GM12878 (cell line): ENCODE results near the gene CCNB3. TPM values are rescaled to one million over a fixed set of nuclear protein-coding genes. Genes with fewer than 3 reads are reported as not detected.

Experiments used
- ATAC-seq: fragments of 200-7000 bp; cut with Tn5 transposase; 3 replicates; pipeline ENCODE4 v1.9.1; 2020; ENCODE audit warnings: mild to moderate bottlenecking, moderate library complexity
- BruUV-seq: library from RNA; stranded (reverse); fragments of 400-500 nt; replicated peaks from 2 replicates; lab custom pipeline; 2021; lab: Mats Ljungman, UMichigan
- CTCF ChIA-PET: fragments of 300-600 bp; sonication (Branson Sonifier 250); formaldehyde crosslinking; extraction: SDS; loops from one replicate; lab custom pipeline; 2021; ENCODE audit warnings: inconsistent platforms; lab: Yijun Ruan, JAX
- POLR2A ChIA-PET: fragments of 350-600 bp; formaldehyde crosslinking; extraction: SDS; loops from one replicate; lab custom pipeline; 2021; ENCODE audit warnings: inconsistent platforms; lab: Charles Lee
- RAD21 ChIA-PET: fragments of 300-600 bp; sonication (Branson Sonifier 250); formaldehyde crosslinking; loops from one replicate; lab custom pipeline; 2023; ENCODE audit warnings: antibody characterized with exemption; ENCODE audit not compliant: unreplicated experiment; lab: Charles Lee
- SMC1A ChIA-PET: fragments of 300-600 bp; sonication (Branson Sonifier 250); formaldehyde crosslinking; loops from one replicate; lab custom pipeline; 2023; ENCODE audit not compliant: unreplicated experiment, uncharacterized antibody; lab: Charles Lee
- DNase-seq: peaks from one replicate; pipeline ENCODE4 v3.0.0-alpha.2; 2011; ENCODE audit warnings: low read depth, low spot score
- FAIRE-seq: peaks from 3 replicates; lab custom pipeline; 2011; peaks lifted over from hg19 to GRCh38; lab: Jason Lieb, UNC
- H2AFZ ChIP-seq: 2 replicates; pipeline ENCODE4 v1.6.0; 2011; ENCODE audit warnings: low read depth, low read length, control low read depth; ENCODE audit not compliant: control insufficient read depth
- H3K27ac ChIP-seq: 2 replicates; pipeline ENCODE4 v1.5.1; 2011; ENCODE audit warnings: control low read depth; ENCODE audit not compliant: control insufficient read depth, insufficient read depth
- H3K27me3 ChIP-seq, 2 experiments: replicated peaks in 1 of 2; 2 replicates each; pipeline versions ENCODE4 v1.6.0 to v1.6.1; 2011; ENCODE audit warnings: low read length in 1 of 2; ENCODE audit not compliant: control insufficient read depth in 2 of 2, insufficient read depth in 2 of 2
- H3K36me3 ChIP-seq, 2 experiments: 2 replicates each; pipeline ENCODE4 v1.5.1; 2011; ENCODE audit warnings: low read length in 1 of 2; ENCODE audit not compliant: control insufficient read depth in 2 of 2, insufficient read depth in 2 of 2
- H3K4me1 ChIP-seq: 2 replicates; pipeline ENCODE4 v1.6.1; 2011; ENCODE audit warnings: mild to moderate bottlenecking, low read length, moderate library complexity, mixed read lengths; ENCODE audit not compliant: control insufficient read depth, insufficient read depth
- H3K4me2 ChIP-seq: 2 replicates; pipeline ENCODE4 v1.6.0; 2011; ENCODE audit warnings: control low read depth; ENCODE audit not compliant: control insufficient read depth, insufficient read depth
- H3K4me3 ChIP-seq: fragments of 200-600 bp; sonication (generic); 2 replicates; pipeline ENCODE4 v1.5.1; 2016
- H3K79me2 ChIP-seq: 2 replicates; pipeline ENCODE4 v1.6.0; 2011; ENCODE audit warnings: low read length; ENCODE audit not compliant: control insufficient read depth, insufficient read depth
- H3K9ac ChIP-seq: 2 replicates; pipeline ENCODE4 v1.8.0; 2011; ENCODE audit warnings: low read length, control low read depth, mixed read lengths; ENCODE audit not compliant: control insufficient read depth, insufficient read depth
- H3K9me3 ChIP-seq: replicated peaks from 3 replicates; pipeline ENCODE4 v1.5.1; 2011; ENCODE audit warnings: mild to moderate bottlenecking, low read length; ENCODE audit not compliant: control insufficient read depth, insufficient read depth
- H4K20me1 ChIP-seq: 2 replicates; pipeline ENCODE4 v1.6.0; 2011; ENCODE audit not compliant: control insufficient read depth, insufficient read depth
- ASH2L ChIP-seq: fragments of 300-600, 200-600 bp; sonication (generic); IDR thresholded peaks from 2 replicates; pipeline ENCODE4 v1.6.1; 2017; ENCODE audit warnings: low read depth, mild to moderate bottlenecking, borderline replicate concordance
- BACH1 ChIP-seq: fragments of 450-650 bp; IDR thresholded peaks from 2 replicates; pipeline ENCODE4 v1.6.1; 2017; ENCODE audit warnings: mild to moderate bottlenecking, borderline replicate concordance
- EGR1 ChIP-seq, 2 experiments: IDR thresholded peaks; 1 replicate in 1 of 2; 2 replicates in 1 of 2; pipeline ENCODE4 v1.6.1; 2011 to 2012; ENCODE audit warnings: low read depth in 2 of 2, low read length in 2 of 2, borderline replicate concordance in 1 of 2, mild to moderate bottlenecking in 1 of 2, moderate library complexity in 1 of 2
- HDAC2 ChIP-seq: fragments of 200-600 bp; sonication (generic); IDR thresholded peaks from 2 replicates; pipeline ENCODE4 v1.6.1; 2017
- NFXL1 ChIP-seq: fragments of 450-650 bp; IDR thresholded peaks from 2 replicates; pipeline ENCODE4 v1.6.1; 2017; ENCODE audit warnings: antibody characterized with exemption, mild to moderate bottlenecking, borderline replicate concordance
- RUNX3 ChIP-seq: IDR thresholded peaks from 2 replicates; pipeline ENCODE4 v1.6.1; 2012; ENCODE audit warnings: low read length, inconsistent platforms
- SREBF2 ChIP-seq: IDR thresholded peaks from 2 replicates; pipeline ENCODE4 v1.6.1; 2012; ENCODE audit warnings: mild to moderate bottlenecking, low read length
- SRF ChIP-seq, 2 experiments: IDR thresholded peaks; 2 replicates each; pipeline ENCODE4 v1.6.1; 2011; ENCODE audit warnings: low read depth in 2 of 2, low read length in 2 of 2, mild to moderate bottlenecking in 1 of 2, moderate library complexity in 1 of 2
- TAF1 ChIP-seq: IDR thresholded peaks from 2 replicates; pipeline ENCODE4 v1.6.1; 2011; ENCODE audit warnings: mild to moderate bottlenecking, low read depth, low read length, borderline replicate concordance
- TARDBP ChIP-seq: IDR thresholded peaks from 2 replicates; pipeline ENCODE4 v1.6.1; 2016; ENCODE audit warnings: borderline replicate concordance
- ZBTB11 ChIP-seq: fragments of 450-650 bp; formaldehyde crosslinking; IDR thresholded peaks from 2 replicates; pipeline ENCODE4 v1.5.0; 2022; ENCODE audit warnings: mild to moderate bottlenecking, missing genetic modification characterization
- ZNF217 ChIP-seq: fragments of 450-650 bp; IDR thresholded peaks from 2 replicates; pipeline ENCODE4 v1.6.1; 2017; ENCODE audit warnings: antibody characterized with exemption, mild to moderate bottlenecking
- ZNF24 ChIP-seq: fragments of 450-650 bp; IDR thresholded peaks from 2 replicates; pipeline ENCODE4 v1.6.1; 2017; ENCODE audit warnings: antibody characterized with exemption, mild to moderate bottlenecking
- ZNF622 ChIP-seq: fragments of 450-650 bp; IDR thresholded peaks from 2 replicates; pipeline ENCODE4 v1.6.1; 2017; ENCODE audit warnings: mild to moderate bottlenecking, inconsistent platforms
- ZZZ3 ChIP-seq: IDR thresholded peaks from 2 replicates; pipeline ENCODE4 v1.6.1; 2011; ENCODE audit warnings: low read depth; ENCODE audit not compliant: control insufficient read depth, insufficient read length
- WGBS: methylation state at CpG from one replicate; pipeline ENCODE4 v1.1.6; 2016; ENCODE audit warnings: low lambda C conversion rate; ENCODE audit not compliant: insufficient replicate concordance, insufficient coverage; ENCODE audit errors: missing lambda C conversion rate; 5-methylcytosine and 5-hydroxymethylcytosine counted together
- in situ Hi-C: fragments of 300-500 bp; cut with MboI; formaldehyde crosslinking; loops from 9 replicates; pipeline ENCODE4 v1.14.3; 2018; ENCODE audit warnings: mixed read lengths
- intact Hi-C: fragments of 100-400 bp; cut with micrococcal nuclease; formaldehyde crosslinking; loops from one replicate; pipeline ENCODE4 v1.14.2; 2022; ENCODE audit not compliant: unreplicated experiment
- polyA plus RNA-seq, 11 experiments: library from polyadenylated mRNA; depleted of rRNA in 4 of 11; unstranded in 6 of 11; stranded (reverse) in 5 of 11; fragments of >200 nt; fragmentation: Nextera tagmentation in 4 of 11; fragmentation: Illumina TruSeq in 1 of 11; extraction: Ambion mirVana in 4 of 11; extraction: Trizol in 1 of 11; gene quantifications; 1 replicate in 1 of 11; 2 replicates in 10 of 11; pipeline versions ENCODE4 v1.2.1 to v1.2.3, GENCODE V29; 2011 to 2016; ENCODE audit warnings: inconsistent platforms in 2 of 11, missing spikeins in 2 of 11, low read depth in 1 of 11
- total RNA-seq, 4 experiments: library from RNA; depleted of rRNA in 3 of 4; stranded (reverse); fragments of >200 nt in 3 of 4; fragmentation: Illumina TruSeq in 1 of 4; extraction: Trizol in 1 of 4; gene quantifications; 2 replicates each; pipeline versions ENCODE4 v1.2.1 to v1.2.3, GENCODE V29; 2013 to 2021
- TF ChIP-seq, protein P1 (sequence below): fragments of 450-650 bp; formaldehyde crosslinking; IDR thresholded peaks from 2 replicates; pipeline ENCODE4 v1.4.0; 2022; ENCODE audit warnings: mild to moderate bottlenecking, moderate library complexity
- TF ChIP-seq, protein P2 (sequence below): fragments of 450-650 bp; IDR thresholded peaks from 2 replicates; pipeline ENCODE4 v1.6.1; 2017; ENCODE audit warnings: borderline replicate concordance

The CCNB3 gene
- total and polyA plus RNA-seq, 10 of the 15 experiments (the other 5 are each of a cell fraction or from before 2014, with no cell fraction given), result 0.09 to 0.49 (median 0.16) TPM; not detected in 3

GRCh38 chrX:50281253-50281652, 76.7 kb downstream of the CCNB3 start:
- no peaks in the 10 kb centered on the region for H3K79me2 ChIP-seq
- no peaks in the 10 kb centered on the region for H3K4me1 ChIP-seq
- H3K4me3 ChIP-seq, result no peak overlapping the region
- CTCF ChIA-PET, result no interaction called here
- SMC1A ChIA-PET, result no interaction called here
- H4K20me1 ChIP-seq, result no peaks in the 10 kb centered on the region
- 63% methylated on average over 19 of the region's 19 CpGs for WGBS
- no peak overlapping the region for H2AFZ ChIP-seq
- FAIRE-seq (no peak), ATAC-seq (no peak), DNase-seq (no peak)
- H3K4me2 ChIP-seq, result no peak overlapping the region
- in situ Hi-C loops (no loop called here), intact Hi-C loops (no loop called here)
- H3K9ac ChIP-seq, result no peak overlapping the region
- H3K27me3 ChIP-seq, result no peaks in the 10 kb centered on the region
- H3K9me3 ChIP-seq, result no peaks in the 10 kb centered on the region
- POLR2A ChIA-PET, result no interaction called here
- no peaks in the 10 kb centered on the region for H3K36me3 ChIP-seq
- H3K27ac ChIP-seq, result no peak overlapping the region
- RAD21 ChIA-PET, result no interaction called here
- BruUV-seq, result no TSS peak
- TF ChIP-seq SREBF2 (no peak), TAF1 (no peak), EGR1 (IDR thresholded peaks at IDR 0.05; ENCODE audit: borderline replicate concordance in 1 of 2, low read depth in 2 of 2, low read length in 2 of 2) (no peak), RUNX3 (no peak), TARDBP (no peak), ZNF622 (no peak), ZNF217 (no peak), ZBTB11 (CRISPR knock-in tag) (no peak), ASH2L (no peak), SRF (IDR thresholded peaks at IDR 0.05; ENCODE audit: low read depth in 2 of 2, low read length in 2 of 2) (no peak), ZNF24 (no peak), HDAC2 (no peak), NFXL1 (no peak), ZZZ3 (no peak), BACH1 (no peak)
- TF ChIP-seq, protein P1, sequence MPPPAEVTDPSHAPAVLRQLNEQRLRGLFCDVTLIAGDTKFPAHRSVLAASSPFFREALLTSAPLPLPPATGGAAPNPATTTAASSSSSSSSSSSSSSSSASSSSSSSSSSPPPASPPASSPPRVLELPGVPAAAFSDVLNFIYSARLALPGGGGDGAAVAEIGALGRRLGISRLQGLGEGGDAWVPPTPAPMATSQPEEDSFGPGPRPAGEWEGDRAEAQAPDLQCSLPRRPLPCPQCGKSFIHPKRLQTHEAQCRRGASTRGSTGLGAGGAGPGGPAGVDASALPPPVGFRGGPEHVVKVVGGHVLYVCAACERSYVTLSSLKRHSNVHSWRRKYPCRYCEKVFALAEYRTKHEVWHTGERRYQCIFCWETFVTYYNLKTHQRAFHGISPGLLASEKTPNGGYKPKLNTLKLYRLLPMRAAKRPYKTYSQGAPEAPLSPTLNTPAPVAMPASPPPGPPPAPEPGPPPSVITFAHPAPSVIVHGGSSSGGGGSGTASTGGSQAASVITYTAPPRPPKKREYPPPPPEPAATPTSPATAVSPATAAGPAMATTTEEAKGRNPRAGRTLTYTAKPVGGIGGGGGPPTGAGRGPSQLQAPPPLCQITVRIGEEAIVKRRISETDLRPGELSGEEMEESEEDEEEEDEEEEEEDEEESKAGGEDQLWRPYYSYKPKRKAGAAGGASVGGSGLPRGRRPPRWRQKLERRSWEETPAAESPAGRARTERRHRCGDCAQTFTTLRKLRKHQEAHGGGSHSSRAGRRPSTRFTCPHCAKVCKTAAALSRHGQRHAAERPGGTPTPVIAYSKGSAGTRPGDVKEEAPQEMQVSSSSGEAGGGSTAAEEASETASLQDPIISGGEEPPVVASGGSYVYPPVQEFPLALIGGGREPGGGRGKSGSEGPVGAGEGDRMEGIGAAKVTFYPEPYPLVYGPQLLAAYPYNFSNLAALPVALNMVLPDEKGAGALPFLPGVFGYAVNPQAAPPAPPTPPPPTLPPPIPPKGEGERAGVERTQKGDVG (CRISPR knock-in tag), result no peak
- TF ChIP-seq, protein P2, sequence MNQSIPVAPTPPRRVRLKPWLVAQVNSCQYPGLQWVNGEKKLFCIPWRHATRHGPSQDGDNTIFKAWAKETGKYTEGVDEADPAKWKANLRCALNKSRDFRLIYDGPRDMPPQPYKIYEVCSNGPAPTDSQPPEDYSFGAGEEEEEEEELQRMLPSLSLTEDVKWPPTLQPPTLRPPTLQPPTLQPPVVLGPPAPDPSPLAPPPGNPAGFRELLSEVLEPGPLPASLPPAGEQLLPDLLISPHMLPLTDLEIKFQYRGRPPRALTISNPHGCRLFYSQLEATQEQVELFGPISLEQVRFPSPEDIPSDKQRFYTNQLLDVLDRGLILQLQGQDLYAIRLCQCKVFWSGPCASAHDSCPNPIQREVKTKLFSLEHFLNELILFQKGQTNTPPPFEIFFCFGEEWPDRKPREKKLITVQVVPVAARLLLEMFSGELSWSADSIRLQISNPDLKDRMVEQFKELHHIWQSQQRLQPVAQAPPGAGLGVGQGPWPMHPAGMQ, result no peak
